PC-3 (cell line): Measurements from ENCODE around the gene UNC5C. TPM values are rescaled to one million over a fixed set of nuclear protein-coding genes. Genes with fewer than 3 reads are reported as not detected.

Experiments
- ATAC-seq: fragments of 200-7000 bp; cut with Tn5 transposase; 2 replicates; pipeline ENCODE4 v1.9.1; 2020; ENCODE audit warnings: mild to moderate bottlenecking, moderate library complexity
- BruUV-seq: library from RNA; stranded (reverse); fragments of 400-500 nt; replicated peaks from 2 replicates; lab custom pipeline; 2021; lab: Mats Ljungman, UMichigan
- CTCF ChIA-PET: fragments of 300-600 bp; sonication (Branson Sonifier 250); formaldehyde crosslinking; loops from one replicate; lab custom pipeline; 2022; ENCODE audit warnings: antibody characterized with exemption; lab: Charles Lee
- POLR2A ChIA-PET: fragments of 300-600 bp; sonication (Branson Sonifier 250); formaldehyde crosslinking; loops from one replicate; lab custom pipeline; 2022; ENCODE audit warnings: antibody characterized with exemption; ENCODE audit not compliant: unreplicated experiment; lab: Charles Lee
- DNase-seq: peaks from one replicate; pipeline ENCODE4 v3.0.0-alpha.2; 2015
- H2AFZ ChIP-seq: fragments of 300-600 bp; sonication (generic); 2 replicates; pipeline ENCODE4 v1.6.0; 2016; ENCODE audit warnings: antibody characterized with exemption, low read length
- H3F3A ChIP-seq: fragments of 300-600 bp; sonication (generic); one replicate; pipeline ENCODE4 v1.6.0; 2017; ENCODE audit warnings: antibody characterized with exemption, low read length, control low read depth, mild to moderate bottlenecking; ENCODE audit not compliant: unreplicated experiment
- H3K27ac ChIP-seq: fragments of 300-600 bp; sonication (generic); 2 replicates; pipeline ENCODE4 v1.5.1; 2016; ENCODE audit warnings: mild to moderate bottlenecking, low read length
- H3K27me3 ChIP-seq: fragments of 300-600 bp; sonication (generic); 2 replicates; pipeline ENCODE4 v1.6.1; 2016; ENCODE audit warnings: low read length, mixed read lengths
- H3K36me3 ChIP-seq: fragments of 300-600 bp; sonication (generic); 2 replicates; pipeline ENCODE4 v1.6.1; 2016; ENCODE audit warnings: low read depth, mixed run types, low read length, mixed read lengths
- H3K4me1 ChIP-seq: fragments of 300-600 bp; sonication (generic); 2 replicates; pipeline ENCODE4 v1.5.1; 2016; ENCODE audit warnings: low read length; ENCODE audit not compliant: insufficient read depth
- H3K4me2 ChIP-seq: fragments of 300-600 bp; sonication (generic); 2 replicates; pipeline ENCODE4 v1.6.0; 2016; ENCODE audit warnings: low read length
- H3K4me3 ChIP-seq: fragments of 300-600 bp; sonication (generic); 2 replicates; pipeline ENCODE4 v1.5.1; 2016; ENCODE audit warnings: mild to moderate bottlenecking, low read length, mixed read lengths
- H3K79me2 ChIP-seq: fragments of 300-600 bp; sonication (generic); 2 replicates; pipeline ENCODE4 v1.6.1; 2017; ENCODE audit warnings: low read length, mixed read lengths
- H3K9ac ChIP-seq: fragments of 300-600 bp; sonication (generic); 2 replicates; pipeline ENCODE4 v1.6.0; 2016; ENCODE audit warnings: mild to moderate bottlenecking, low read length
- H3K9me2 ChIP-seq: fragments of 300-600 bp; sonication (generic); replicated peaks from 2 replicates; pipeline ENCODE4 v1.6.1; 2016; ENCODE audit warnings: mixed run types, low read length, mixed read lengths
- H3K9me3 ChIP-seq: fragments of 300-600 bp; sonication (generic); 2 replicates; pipeline ENCODE4 v1.6.1; 2016; ENCODE audit warnings: low read length, mixed read lengths
- H4K20me1 ChIP-seq: fragments of 300-600 bp; sonication (generic); 2 replicates; pipeline ENCODE4 v1.6.1; 2016; ENCODE audit warnings: low read length, mixed read lengths
- EZH2 ChIP-seq: fragments of 300-600 bp; sonication (generic); IDR thresholded peaks from one replicate; pipeline ENCODE4 v1.6.1; 2017; ENCODE audit warnings: antibody characterized with exemption, mild to moderate bottlenecking, low read length; ENCODE audit not compliant: unreplicated experiment
- EZH2phosphoT487 ChIP-seq: fragments of 300-600 bp; sonication (generic); IDR thresholded peaks from 2 replicates; pipeline ENCODE4 v1.6.1; 2018; ENCODE audit warnings: mild to moderate bottlenecking, antibody characterized with exemption, low read length, borderline replicate concordance
- intact Hi-C: fragments of 100-400 bp; cut with micrococcal nuclease; formaldehyde crosslinking; loops from 2 replicates; pipeline ENCODE4 v1.9.0; 2023
- total RNA-seq: library from RNA; depleted of rRNA; stranded (reverse); fragments of >200 nt; gene quantifications from 2 replicates; pipeline ENCODE4 v1.2.3, GENCODE V29; 2014
- TF ChIP-seq, protein P1 (sequence below): fragments of 300-600 bp; sonication (generic); conservative IDR thresholded peaks from 2 replicates; pipeline ENCODE4 v1.5.1; 2017; ENCODE audit warnings: antibody characterized with exemption, low read depth, mild to moderate bottlenecking, low read length

Gene UNC5C
- total RNA-seq, 1 experiment from 2014 or later: not detected

DNA sequence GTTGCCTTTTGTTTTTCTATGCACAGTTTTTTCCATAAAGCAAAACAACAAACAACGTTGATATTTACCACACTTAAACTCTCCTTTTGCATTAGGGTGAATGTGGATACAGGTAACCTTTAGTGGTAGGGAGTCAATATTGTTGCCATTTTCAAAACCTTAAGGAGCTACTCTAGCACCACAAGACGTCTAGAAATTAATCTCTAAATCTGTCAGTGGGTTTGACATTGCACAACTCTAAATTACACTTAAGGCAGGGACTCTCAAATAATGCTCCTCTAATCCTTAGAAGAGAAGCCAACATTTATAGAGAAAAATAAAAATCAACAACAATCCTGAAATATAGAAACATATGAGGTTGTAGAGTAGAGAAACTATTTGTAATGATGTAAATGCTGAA lies 297.2 kb downstream of the UNC5C start:
- peak overlapping the region; percentile 35 for H3K4me2 ChIP-seq
- H3K79me2 ChIP-seq: no peaks in the 10 kb centered on the region
- no peaks in the 10 kb centered on the region for H3K36me3 ChIP-seq
- ChIA-PET POLR2A (interaction anchor here (0.7 kb wide), 1 partner anchor 72 kb away, joined by 3 read pairs; no protein-coding TSS in a partner anchor), CTCF (no interaction called here)
- H3F3A ChIP-seq: no peaks in the 10 kb centered on the region
- no peak overlapping the region for H3K4me3 ChIP-seq
- H3K9me3 ChIP-seq: no peaks in the 10 kb centered on the region
- no peaks in the 10 kb centered on the region for H4K20me1 ChIP-seq
- peak overlapping the region; percentile 30 for H3K27ac ChIP-seq
- no peak overlapping the region for H3K9ac ChIP-seq
- TF ChIP-seq EZH2phosphoT487: no peak
- no peak for TF ChIP-seq EZH2
- TF ChIP-seq, protein P1, sequence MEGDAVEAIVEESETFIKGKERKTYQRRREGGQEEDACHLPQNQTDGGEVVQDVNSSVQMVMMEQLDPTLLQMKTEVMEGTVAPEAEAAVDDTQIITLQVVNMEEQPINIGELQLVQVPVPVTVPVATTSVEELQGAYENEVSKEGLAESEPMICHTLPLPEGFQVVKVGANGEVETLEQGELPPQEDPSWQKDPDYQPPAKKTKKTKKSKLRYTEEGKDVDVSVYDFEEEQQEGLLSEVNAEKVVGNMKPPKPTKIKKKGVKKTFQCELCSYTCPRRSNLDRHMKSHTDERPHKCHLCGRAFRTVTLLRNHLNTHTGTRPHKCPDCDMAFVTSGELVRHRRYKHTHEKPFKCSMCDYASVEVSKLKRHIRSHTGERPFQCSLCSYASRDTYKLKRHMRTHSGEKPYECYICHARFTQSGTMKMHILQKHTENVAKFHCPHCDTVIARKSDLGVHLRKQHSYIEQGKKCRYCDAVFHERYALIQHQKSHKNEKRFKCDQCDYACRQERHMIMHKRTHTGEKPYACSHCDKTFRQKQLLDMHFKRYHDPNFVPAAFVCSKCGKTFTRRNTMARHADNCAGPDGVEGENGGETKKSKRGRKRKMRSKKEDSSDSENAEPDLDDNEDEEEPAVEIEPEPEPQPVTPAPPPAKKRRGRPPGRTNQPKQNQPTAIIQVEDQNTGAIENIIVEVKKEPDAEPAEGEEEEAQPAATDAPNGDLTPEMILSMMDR: no peak
- no peaks in the 10 kb centered on the region for H3K9me2 ChIP-seq
- no TSS peak for BruUV-seq
- no peak for DNase-seq
- H3K4me1 ChIP-seq: peaks cover 45% of the 10 kb centered on the region
- no peaks in the 10 kb centered on the region for H3K27me3 ChIP-seq
- intact Hi-C loops: loop anchor here (5.0 kb wide), 1 partner anchor 41 kb away; no protein-coding TSS in a partner anchor
- ATAC-seq: no peak
- H2AFZ ChIP-seq: no peak overlapping the region

DNA sequence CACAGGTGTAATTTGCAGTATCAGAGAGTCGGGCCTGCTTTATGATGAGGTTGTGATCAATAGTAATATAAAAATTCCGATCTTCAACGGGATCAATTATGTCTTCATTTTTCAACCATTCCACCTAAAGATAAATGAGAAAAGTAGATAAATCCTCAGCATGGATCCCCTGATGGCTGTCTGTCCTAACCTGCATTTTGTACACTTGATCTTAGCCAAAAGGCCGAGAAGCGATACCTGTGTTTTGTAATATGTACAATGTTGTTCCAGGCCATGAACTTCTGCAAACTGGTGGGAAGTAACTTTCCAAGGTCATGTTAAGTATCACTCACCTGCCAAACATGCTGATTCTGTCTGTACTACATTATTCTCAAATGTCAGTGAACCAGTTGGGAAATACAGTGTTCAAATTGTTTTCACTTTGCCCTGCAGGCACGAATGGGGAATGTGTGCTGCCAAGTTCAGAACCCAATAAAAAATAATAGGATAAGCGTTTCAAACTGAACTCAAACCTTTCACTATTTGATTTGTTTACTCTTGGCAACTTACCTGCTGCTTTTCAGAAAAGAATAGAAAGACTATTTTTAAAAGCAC lies 298.1 kb downstream of the UNC5C start:
- POLR2A ChIA-PET: no interaction called here
- H3K4me2 ChIP-seq: peak overlapping the region; percentile 35
- no peaks in the 10 kb centered on the region for H4K20me1 ChIP-seq
- no peaks in the 10 kb centered on the region for H3K79me2 ChIP-seq
- H3K27me3 ChIP-seq: no peaks in the 10 kb centered on the region
- CTCF ChIA-PET: no interaction called here
- peak overlapping the region; percentile 57 for H3K27ac ChIP-seq
- TF ChIP-seq EZH2: no peak
- TF ChIP-seq EZH2phosphoT487: no peak
- TF ChIP-seq, protein P1: no peak
- ATAC-seq (peak; percentile 79), DNase-seq (peak; percentile 92)
- no peak overlapping the region for H3K4me3 ChIP-seq
- no peaks in the 10 kb centered on the region for H3K36me3 ChIP-seq
- H3F3A ChIP-seq: no peaks in the 10 kb centered on the region
- BruUV-seq: no TSS peak
- H3K4me1 ChIP-seq: peaks cover 37% of the 10 kb centered on the region
- H3K9me3 ChIP-seq: no peaks in the 10 kb centered on the region
- intact Hi-C loops: loop anchor here (5.0 kb wide), 1 partner anchor 42 kb away; no protein-coding TSS in a partner anchor
- H3K9ac ChIP-seq: no peak overlapping the region
- no peak overlapping the region for H2AFZ ChIP-seq
- H3K9me2 ChIP-seq: no peaks in the 10 kb centered on the region

DNA sequence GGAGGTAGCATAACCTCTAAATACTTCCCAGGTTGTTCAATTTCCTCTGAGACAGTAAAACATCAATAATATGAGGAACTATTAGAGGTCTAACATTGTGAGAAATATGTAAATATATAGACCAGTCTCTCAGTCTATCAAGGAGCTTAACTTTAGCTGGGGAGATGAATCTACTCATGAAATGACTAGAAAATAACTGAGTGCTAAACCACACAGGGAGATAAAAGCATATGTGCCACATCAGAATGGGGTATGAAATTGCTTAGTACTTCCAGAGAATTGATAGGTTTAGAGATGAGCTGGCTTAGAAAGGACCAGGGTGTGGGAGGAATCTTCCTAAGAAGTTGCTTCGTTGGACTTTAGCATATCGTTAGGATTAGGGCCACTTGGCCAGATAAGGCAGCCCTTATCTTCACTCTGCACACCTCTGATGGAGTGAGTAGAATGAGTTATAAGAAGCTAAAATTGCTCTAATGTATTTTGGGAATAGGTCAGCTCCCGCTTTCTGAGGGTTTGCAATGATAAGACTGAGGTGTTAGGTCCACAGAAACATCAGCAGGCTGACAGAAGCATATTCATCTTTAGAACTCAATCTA lies 299.2 kb downstream of the UNC5C start:
- Histone ChIP-seq H3K79me2 (no peaks in the 10 kb centered on the region), H3K4me2 (no peak overlapping the region), H3K9me3 (no peaks in the 10 kb centered on the region), H3K36me3 (no peaks in the 10 kb centered on the region), H2AFZ (no peak overlapping the region), H3K9me2 (no peaks in the 10 kb centered on the region), H3K4me3 (no peak overlapping the region), H3K4me1 (peaks cover 33% of the 10 kb centered on the region), H3K27ac (peak overlapping the region; percentile 57), H3K9ac (no peak overlapping the region; the same call in 1 of the 2 replicates), H3K27me3 (no peaks in the 10 kb centered on the region), H4K20me1 (no peaks in the 10 kb centered on the region), H3F3A (no peaks in the 10 kb centered on the region)
- CTCF ChIA-PET: no interaction called here
- POLR2A ChIA-PET: no interaction called here
- intact Hi-C loops: loop anchor here (5.0 kb wide), 1 partner anchor 43 kb away; no protein-coding TSS in a partner anchor
- ATAC-seq (no peak), DNase-seq (no peak)
- TF ChIP-seq EZH2phosphoT487 (no peak), EZH2 (no peak)
- TF ChIP-seq, protein P1: no peak
- BruUV-seq: no TSS peak
